ENCODE measurements around the gene PIK3R2. TPM values are rescaled to one million over a fixed set of nuclear protein-coding genes. Genes with fewer than 3 reads are reported as not detected.
A peak's percentile ranks its signal among the peaks of the same experiment; 100 is the strongest.
"Not testable (repeated sequence)": the region's sequence is repeated elsewhere in the genome, so short reads cannot be mapped to it uniquely, and the experiment has no call there.

The PIK3R2 gene
- total RNA-seq, 4 donors from 2014 or later = 12.2 to 38.1 (median 15.7) TPM

GRCh38 chr19:18157465-18158063, 4.6 kb downstream of the PIK3R2 start:
- Histone ChIP-seq H3K9me3 (no peaks in the 10 kb centered on the region), H3K4me1 (peaks cover 0 to 63% (median 40%) of the 10 kb centered on the region in 4 donors), H3K27ac (peak overlapping the region; percentile 56 to 90 (median 74)), H3K4me3 (no peak overlapping the region), H3K27me3 (no peaks in the 10 kb centered on the region), H3K36me3 (peaks cover 0 to 24% (median 0%) of the 10 kb centered on the region in 3 donors)
- TF ChIP-seq POLR2A (IDR thresholded peaks at IDR 0.05) (no peak), CTCF (IDR thresholded peaks at IDR 0.05) (no peak), EP300 (IDR thresholded peaks at IDR 0.05) (peak in 1 of 2 donors; percentile 2)
- WGBS, 2 donors = 19 to 29% methylated on average over 18 of the region's 18 CpGs
- no peak for DNase-seq (ENCODE audit: low spot score in 2 of 2)

GRCh38 chr19:18158467-18158866, 5.5 kb downstream of the PIK3R2 start:
- Histone ChIP-seq H3K4me1 (peaks cover 0 to 63% (median 40%) of the 10 kb centered on the region in 4 donors), H3K9me3 (no peaks in the 10 kb centered on the region), H3K36me3 (peaks cover 0 to 34% (median 0%) of the 10 kb centered on the region in 3 donors), H3K27me3 (no peaks in the 10 kb centered on the region), H3K4me3 (no peak overlapping the region), H3K27ac (peak overlapping the region in 2 of 4 donors; percentile 86 to 90)
- WGBS, 2 donors = 70 to 76% methylated on average over 4 of the region's 4 CpGs
- no peak for TF ChIP-seq EP300 (IDR thresholded peaks at IDR 0.05)
- no peak for TF ChIP-seq POLR2A (IDR thresholded peaks at IDR 0.05)
- TF ChIP-seq CTCF (IDR thresholded peaks at IDR 0.05) = no peak
- no peak for DNase-seq (ENCODE audit: low spot score in 2 of 2)

- not testable (repeated sequence) for H3K4me3 ChIP-seq; H3K27ac ChIP-seq; H3K9me3 ChIP-seq; H3K27me3 ChIP-seq; DNase-seq (ENCODE audit: low spot score in 2 of 2)
- 78 to 80% methylated on average over 6 of the region's 6 CpGs for WGBS, 2 donors
- Histone ChIP-seq H3K36me3 (peaks cover 0 to 40% (median 0%) of the 10 kb centered on the region in 3 donors), H3K4me1 (peaks cover 0 to 56% (median 34%) of the 10 kb centered on the region in 4 donors)
Measured at GRCh38 chr19:18159059-18159616, 6.2 kb downstream of the PIK3R2 start.

- H3K4me1 ChIP-seq = peaks cover 0 to 50% (median 28%) of the 10 kb centered on the region in 4 donors
- TF ChIP-seq POLR2A (IDR thresholded peaks at IDR 0.05) = no peak
- TF ChIP-seq CTCF (IDR thresholded peaks at IDR 0.05) = no peak
- TF ChIP-seq EP300 (IDR thresholded peaks at IDR 0.05) = no peak
- no peak overlapping the region for H3K4me3 ChIP-seq
- H3K27ac ChIP-seq = peak overlapping the region in 2 of 4 donors; percentile 83 to 91
- 91 to 94% methylated on average over 10 of the region's 10 CpGs for WGBS, 2 donors
- H3K27me3 ChIP-seq = no peaks in the 10 kb centered on the region
- no peak for DNase-seq (ENCODE audit: low spot score in 2 of 2)
- no peaks in the 10 kb centered on the region for H3K9me3 ChIP-seq
- H3K36me3 ChIP-seq = peaks cover 0 to 47% (median 0%) of the 10 kb centered on the region in 3 donors
Measured at GRCh38 chr19:18159810-18160209, 6.8 kb downstream of the PIK3R2 start.

GRCh38 chr19:18160493-18160970, 7.6 kb downstream of the PIK3R2 start:
- DNase-seq (ENCODE audit: low spot score in 2 of 2) = no peak
- H3K36me3 ChIP-seq = peaks cover 0 to 50% (median 0%) of the 10 kb centered on the region in 3 donors
- WGBS, 2 donors = 47 to 55% methylated on average over 13 of the region's 13 CpGs
- H3K4me3 ChIP-seq = peak overlapping the region in 3 of 4 donors; percentile 20 to 60 (median 39)
- H3K27ac ChIP-seq = peak overlapping the region; percentile 67 to 91 (median 86)
- H3K4me1 ChIP-seq = peaks cover 0 to 45% (median 28%) of the 10 kb centered on the region in 4 donors
- H3K27me3 ChIP-seq = no peaks in the 10 kb centered on the region
- H3K9me3 ChIP-seq = no peaks in the 10 kb centered on the region
- no peak for TF ChIP-seq POLR2A (IDR thresholded peaks at IDR 0.05)
- no peak for TF ChIP-seq CTCF (IDR thresholded peaks at IDR 0.05)
- TF ChIP-seq EP300 (IDR thresholded peaks at IDR 0.05) = no peak
